ENCODE measurements around the gene KRTAP17-1. TPM values are rescaled to one million over a fixed set of nuclear protein-coding genes. Genes with fewer than 3 reads are reported as not detected.

The KRTAP17-1 gene
- not detected for total RNA-seq
- not detected for polyA plus RNA-seq (ENCODE audit: insufficient read depth, low read depth, low replicate concordance)
- long read RNA-seq, donor 1, result 0 reads
- long read RNA-seq, donor 2, result 0 reads

- intact Hi-C loops (cut with DNase I; ENCODE audit: low total_unique reads), result no loop called here
- DNase-seq, result no peak
- Histone ChIP-seq H3K36me3 (ENCODE audit: low read depth, missing control alignments) (no peaks in the 10 kb centered on the region), H3K27ac (no peak within 1 kb of the TSS), H3K27me3 (no peaks in the 10 kb centered on the region), H3K9me3 (no peaks in the 10 kb centered on the region), H3K4me1 (no peaks in the 10 kb centered on the region), H3K4me3 (no peak within 1 kb of the TSS)
- 41 to 62% methylated on average over 8 to 24 of the region's 24 CpGs for WGBS, 2 donors
- TF ChIP-seq CTCF (IDR thresholded peaks at IDR 0.05) (no peak), POLR2A (IDR thresholded peaks at IDR 0.05) (no peak)
Observed at GRCh38 chr17:41315204-41315794, at the start of gene KRTAP17-1. Gene KRTAP17-1 (minus strand): TSS chr17:41315710. CDS start chr17:41315650, 60 bp downstream.

- intact Hi-C loops (cut with DNase I; ENCODE audit: low total_unique reads), result loop anchor here (10.0 kb wide), 1 partner anchor 81 kb away; the partner anchor contains the start of gene KRT38
- Histone ChIP-seq H3K4me1 (no peaks in the 10 kb centered on the region), H3K27ac (no peak overlapping the region), H3K36me3 (ENCODE audit: low read depth, missing control alignments) (no peaks in the 10 kb centered on the region), H3K9me3 (no peaks in the 10 kb centered on the region), H3K4me3 (no peak overlapping the region), H3K27me3 (no peaks in the 10 kb centered on the region)
- TF ChIP-seq POLR2A (IDR thresholded peaks at IDR 0.05) (no peak), CTCF (IDR thresholded peaks at IDR 0.05) (no peak)
- no peak for DNase-seq
- WGBS, 2 donors, result 95 to 100% methylated on average over 2 of the region's 2 CpGs
Observed at GRCh38 chr17:41363881-41364280, 48.4 kb upstream of the KRTAP17-1 start.

GRCh38 chr17:41360296-41360995 lies 44.9 kb upstream of the KRTAP17-1 start:
- Histone ChIP-seq H3K4me1 (no peaks in the 10 kb centered on the region), H3K36me3 (ENCODE audit: low read depth, missing control alignments) (no peaks in the 10 kb centered on the region), H3K27ac (no peak overlapping the region), H3K9me3 (no peaks in the 10 kb centered on the region), H3K27me3 (no peaks in the 10 kb centered on the region), H3K4me3 (no peak overlapping the region)
- intact Hi-C loops (cut with DNase I; ENCODE audit: low total_unique reads), result loop anchor here (10.0 kb wide), 1 partner anchor 84 kb away; the partner anchor contains the start of gene KRT38
- no peak for DNase-seq
- TF ChIP-seq POLR2A (IDR thresholded peaks at IDR 0.05) (no peak), CTCF (IDR thresholded peaks at IDR 0.05) (no peak)
- WGBS, 2 donors, result 87 to 90% methylated on average over 5 of the region's 5 CpGs

GRCh38 chr17:41354536-41354935 lies 39.0 kb upstream of the KRTAP17-1 start:
- intact Hi-C loops (cut with DNase I; ENCODE audit: low total_unique reads), result no loop called here
- DNase-seq, result no peak
- TF ChIP-seq CTCF (IDR thresholded peaks at IDR 0.05) (no peak), POLR2A (IDR thresholded peaks at IDR 0.05) (no peak)

More at GRCh38 chr17:41354536-41354935, 39.0 kb upstream of the KRTAP17-1 start:
- Histone ChIP-seq H3K27me3 (no peaks in the 10 kb centered on the region), H3K27ac (no peak overlapping the region), H3K4me1 (no peaks in the 10 kb centered on the region), H3K9me3 (no peaks in the 10 kb centered on the region), H3K36me3 (ENCODE audit: low read depth, missing control alignments) (no peaks in the 10 kb centered on the region), H3K4me3 (no peak overlapping the region)
- 91 to 92% methylated on average over 4 of the region's 4 CpGs for WGBS, 2 donors
